ENCODE results near the gene GABRB1. TPM values are rescaled to one million over a fixed set of nuclear protein-coding genes. Genes with fewer than 3 reads are reported as not detected.

GABRB1 gene
- total RNA-seq, 1 experiment from 2014 or later, result not detected

GRCh38 chr4:47312170-47312569, 280.8 kb downstream of the GABRB1 start:
- H3K4me3 ChIP-seq (replicated peaks in 1 of 2; ENCODE audit: low read depth in 1 of 2, low read length in 2 of 2), result no peak overlapping the region
- H3K4me1 ChIP-seq (ENCODE audit: control insufficient read depth in 1 of 2, insufficient read depth in 2 of 2, low read length in 2 of 2), result no peaks in the 10 kb centered on the region
- H3K79me2 ChIP-seq (ENCODE audit: insufficient read depth, low read length), result no peaks in the 10 kb centered on the region
- no peaks in the 10 kb centered on the region for H3K9me3 ChIP-seq (ENCODE audit: control insufficient read depth in 1 of 2, insufficient read depth in 1 of 2, low read depth in 1 of 2, low read length in 2 of 2)
- H3K27ac ChIP-seq (ENCODE audit: low read depth, low read length), result no peak overlapping the region
- H3K9ac ChIP-seq (ENCODE audit: low read length), result no peak overlapping the region
- intact Hi-C loops (cut with micrococcal nuclease), result no loop called here
- ATAC-seq (no peak), DNase-seq (ENCODE audit: low read depth, low spot score) (no peak)
- no TSS peak for BruUV-seq (replicated peaks)
- TF ChIP-seq SIN3A (IDR thresholded peaks at IDR 0.05; ENCODE audit: low read depth) (no peak), RAD21 (IDR thresholded peaks at IDR 0.05; ENCODE audit: low read depth) (no peak), FOSL1 (IDR thresholded peaks at IDR 0.05; ENCODE audit: low read depth) (no peak), JUND (IDR thresholded peaks at IDR 0.05) (no peak), POLR2AphosphoS5 (IDR thresholded peaks at IDR 0.05; ENCODE audit: low read depth, low read length) (no peak), EGR1 (IDR thresholded peaks at IDR 0.05; ENCODE audit: low read depth) (no peak), ZBTB33 (IDR thresholded peaks at IDR 0.05; ENCODE audit: extremely low read depth, insufficient replicate concordance, low read length) (no peak), CBX3 (IDR thresholded peaks at IDR 0.05; ENCODE audit: low read depth) (no peak), REST (IDR thresholded peaks at IDR 0.05; ENCODE audit: low read depth) (no peak), ZFX (IDR thresholded peaks at IDR 0.05) (no peak), ZNF274 (IDR thresholded peaks at IDR 0.05; ENCODE audit: low read depth, low read length) (no peak), CTCF (IDR thresholded peaks at IDR 0.05 in 2 of 3, conservative IDR thresholded peaks at IDR 0.05 in 1 of 3; ENCODE audit: borderline replicate concordance in 1 of 3, insufficient read depth in 1 of 3, low read depth in 2 of 3, low read length in 2 of 3) (no peak), SRF (IDR thresholded peaks at IDR 0.05; ENCODE audit: low read depth) (no peak)
- H2AFZ ChIP-seq (ENCODE audit: low read depth, low read length, poor library complexity, severe bottlenecking), result no peak overlapping the region
- H3K27me3 ChIP-seq (ENCODE audit: insufficient read depth, low read length), result no peaks in the 10 kb centered on the region
- ChIA-PET CTCF (no interaction called here), RAD21 (ENCODE audit: low non-redundant PET in 1 of 2, low total read pairs in 2 of 2, uncharacterized antibody in 2 of 2, unreplicated experiment in 2 of 2) (no interaction called here), POLR2A (no interaction called here)
- H3K4me2 ChIP-seq (ENCODE audit: low read length), result no peak overlapping the region
- H3K9me2 ChIP-seq (ENCODE audit: insufficient read depth), result no peaks in the 10 kb centered on the region
- no peaks in the 10 kb centered on the region for H3K36me3 ChIP-seq (ENCODE audit: control insufficient read depth in 1 of 2, insufficient read depth in 2 of 2, low read length in 2 of 2)
- no peaks in the 10 kb centered on the region for H4K20me1 ChIP-seq (ENCODE audit: insufficient read depth)

All from HCT116 (cell line).